Activated CD8-positive, alpha-beta T cell treated with anti-CD3 and anti-CD28 coated beads, Interleukin-2, amount 10 ng/mL, durations not matched to agents 7 days and 5 days (primary cell): Measurements from ENCODE around the gene METTL23. TPM values are rescaled to one million over a fixed set of nuclear protein-coding genes. Genes with fewer than 3 reads are reported as not detected.
"Not testable (repeated sequence)": the region's sequence is repeated elsewhere in the genome, so short reads cannot be mapped to it uniquely, and the experiment has no call there.

ENCODE experiments used
- ATAC-seq: fragments of 150-1000 bp; cut with Tn5 transposase; one replicate; pipeline ENCODE4 v1.10.0; 2021; ENCODE audit warnings: moderate library complexity
- CTCF ChIA-PET: fragments of 350-600 bp; sonication (Branson Sonifier 250); formaldehyde crosslinking; loops from one replicate; lab custom pipeline; 2021; ENCODE audit warnings: antibody characterized with exemption; lab: Charles Lee
- POLR2A ChIA-PET: fragments of 350-600 bp; sonication (Branson Sonifier 250); formaldehyde crosslinking; loops from one replicate; lab custom pipeline; 2021; ENCODE audit warnings: antibody characterized with exemption; lab: Charles Lee
- DNase-seq: peaks from one replicate; pipeline ENCODE4 v3.0.0-alpha.2; 2020
- H3K27ac Mint-ChIP-seq: one replicate; pipeline ENCODE4 v1.8.0; 2021; ENCODE audit warnings: mild to moderate bottlenecking, mixed read lengths
- H3K27me3 Mint-ChIP-seq: one replicate; pipeline ENCODE4 v1.8.0; 2021; ENCODE audit warnings: low read depth, mixed read lengths
- H3K36me3 Mint-ChIP-seq: one replicate; pipeline ENCODE4 v1.8.0; 2021; ENCODE audit warnings: low read depth, mixed read lengths
- H3K4me1 Mint-ChIP-seq: one replicate; pipeline ENCODE4 v1.8.0; 2021; ENCODE audit warnings: low read depth, mixed read lengths
- H3K4me3 Mint-ChIP-seq: one replicate; pipeline ENCODE4 v1.8.0; 2021; ENCODE audit warnings: mild to moderate bottlenecking, mixed read lengths
- H3K9me3 Mint-ChIP-seq: one replicate; pipeline ENCODE4 v1.8.0; 2022; ENCODE audit warnings: mixed read lengths; ENCODE audit not compliant: insufficient read depth
- total RNA-seq, 2 experiments: library from RNA; stranded (reverse); gene quantifications; one replicate each; pipeline ENCODE4 v1.2.3, GENCODE V29; 2021

METTL23 gene
- total RNA-seq, 2 experiments from 2014 or later: 39.6 to 44.7 TPM

DNA sequence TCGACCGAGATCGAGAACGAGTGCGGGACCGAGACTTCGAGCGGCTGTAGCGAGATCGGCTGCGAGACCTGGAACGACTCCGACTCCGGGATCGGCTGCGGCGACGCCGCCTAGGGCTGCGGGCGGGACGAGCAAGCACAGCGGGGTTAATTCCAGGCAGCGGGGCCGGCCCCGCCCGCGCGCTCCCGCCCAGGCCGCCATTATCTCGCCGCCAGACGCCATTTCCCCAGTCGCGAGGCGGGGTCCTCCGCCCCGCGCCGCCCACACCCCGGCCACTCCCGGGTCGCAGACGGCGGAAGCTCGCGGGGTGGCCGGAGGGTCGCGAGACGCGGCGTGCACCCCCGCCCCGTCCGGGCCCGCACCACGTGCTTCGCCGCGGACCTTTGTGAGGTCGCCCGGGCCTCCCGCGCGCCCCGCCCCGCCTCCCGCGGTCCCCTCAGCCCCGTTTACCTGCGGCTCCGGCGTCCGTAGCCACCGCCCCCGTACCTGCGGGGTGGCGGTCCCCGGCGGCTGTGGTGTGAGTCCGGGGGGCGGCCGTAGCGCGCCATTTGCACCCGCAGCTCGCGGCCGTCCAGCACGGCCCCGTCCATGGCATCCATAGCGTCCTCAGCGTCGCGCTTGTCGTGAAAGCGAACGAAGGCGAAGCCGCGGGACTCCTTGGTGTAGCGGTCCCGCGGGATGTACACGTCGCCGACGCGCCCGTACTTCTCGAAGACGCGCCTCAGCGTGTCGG, 9.9 kb downstream of the METTL23 start:
- peaks cover 46% of the 10 kb centered on the region for H3K4me1 Mint-ChIP-seq
- ATAC-seq: peak; percentile 17
- CTCF ChIA-PET: interaction anchor here (1.2 to 10.5 kb wide), 3 partner anchors 9 to 351 kb away, joined by 3 to 76 read pairs (median 19); partner anchors contain the start of genes JMJD6 and METTL23

DNA sequence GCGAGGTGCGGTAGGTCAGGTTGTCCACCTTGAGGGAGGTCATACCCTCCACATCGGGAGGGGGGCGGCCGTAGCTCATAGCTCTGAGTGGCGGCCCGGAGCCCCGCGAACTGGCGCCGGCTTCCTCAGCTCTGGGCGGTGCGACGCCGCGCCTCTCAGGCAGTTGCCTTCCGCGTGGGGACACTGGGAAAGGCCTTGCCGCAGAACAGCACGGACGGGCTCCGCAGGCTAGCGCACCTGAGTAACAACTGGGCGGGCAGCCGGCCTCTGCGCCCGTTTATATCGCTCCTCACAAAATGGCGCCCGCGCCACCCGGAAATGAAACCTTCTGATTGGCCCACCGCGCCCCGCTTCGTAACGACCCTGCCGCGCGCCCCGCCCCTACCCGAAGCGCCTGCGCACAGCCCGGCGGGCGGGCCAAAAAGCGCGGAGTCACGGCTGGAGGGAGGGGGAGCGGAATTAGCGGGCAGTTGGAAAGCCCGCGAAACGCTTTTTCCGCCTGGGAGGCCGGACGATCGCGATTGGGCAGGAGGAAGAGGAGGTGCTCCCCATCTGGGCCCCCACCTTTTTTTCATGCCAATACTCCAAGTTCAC, 10.5 kb downstream of the METTL23 start, which contains the start of gene SRSF2:
SRSF2 (minus strand) TSS at position 250 of the 594 bp plus-strand sequence; CDS start at position 79, 171 bp downstream.
- CTCF ChIA-PET: interaction anchor here (1.2 to 10.5 kb wide), 3 partner anchors 10 to 350 kb away, joined by 3 to 76 read pairs (median 19); partner anchors contain the start of genes JMJD6 and METTL23
- Mint-ChIP-seq H3K4me1 (peaks cover 44% of the 10 kb centered on the region), H3K4me3 (peak within 1 kb of the TSS; percentile 99), H3K9me3 (no peaks in the 10 kb centered on the region), H3K27ac (peak within 1 kb of the TSS; percentile 95), H3K36me3 (peaks cover 47% of the 10 kb centered on the region), H3K27me3 (no peaks in the 10 kb centered on the region)
- POLR2A ChIA-PET: interaction anchor here (0.7 to 7.9 kb wide), 15 partner anchors 10 to 259 kb away, joined by 3 to 160 read pairs (median 5); partner anchors contain the start of genes JMJD6 and METTL23
- ATAC-seq (peak; percentile 72), DNase-seq (peak; percentile 99)

More for the DNA sequence above, 9.9 kb downstream of the METTL23 start:
- Mint-ChIP-seq H3K27me3 (no peaks in the 10 kb centered on the region), H3K9me3 (no peaks in the 10 kb centered on the region), H3K4me3 (peak overlapping the region; percentile 99), H3K36me3 (peaks cover 48% of the 10 kb centered on the region), H3K27ac (peak overlapping the region; percentile 95)
- DNase-seq: peak; percentile 69
- POLR2A ChIA-PET: interaction anchor here (0.6 to 7.9 kb wide), 12 partner anchors 11 to 452 kb away, joined by 3 to 160 read pairs (median 6); partner anchors contain the start of genes JMJD6 and METTL23

GRCh38 chr17:76737676-76738467, 11.2 kb downstream of the METTL23 start, which contains the start of gene MFSD11:
MFSD11 (plus strand) TSS chr17:76738119; CDS start chr17:76738353, 234 bp downstream.
- H3K36me3 Mint-ChIP-seq: peaks cover 45% of the 10 kb centered on the region
- ChIA-PET POLR2A (interaction anchor here (0.7 to 7.9 kb wide), 12 partner anchors 9 to 180 kb away, joined by 3 to 160 read pairs (median 6); partner anchors contain the start of genes JMJD6 and METTL23), CTCF (interaction anchor here (1.0 to 10.5 kb wide), 8 partner anchors 9 to 349 kb away, joined by 3 to 76 read pairs (median 4); partner anchors contain the start of genes JMJD6 and METTL23)
- peak within 1 kb of the TSS; percentile 94 for H3K4me3 Mint-ChIP-seq
- no peaks in the 10 kb centered on the region for H3K9me3 Mint-ChIP-seq
- ATAC-seq (peak; percentile 56), DNase-seq (peak; percentile 92)
- peak within 1 kb of the TSS; percentile 95 for H3K27ac Mint-ChIP-seq
- no peaks in the 10 kb centered on the region for H3K27me3 Mint-ChIP-seq
- peaks cover 37% of the 10 kb centered on the region for H3K4me1 Mint-ChIP-seq

- Mint-ChIP-seq H3K27ac (peak overlapping the region; percentile 95), H3K9me3 (no peaks in the 10 kb centered on the region), H3K4me3 (peak overlapping the region; percentile 94), H3K36me3 (peaks cover 39% of the 10 kb centered on the region), H3K4me1 (peaks cover 31% of the 10 kb centered on the region), H3K27me3 (no peaks in the 10 kb centered on the region)
- DNase-seq (no peak), ATAC-seq (no peak)
- ChIA-PET POLR2A (interaction anchor here (2.1 to 7.9 kb wide), 4 partner anchors 9 to 34 kb away, joined by 13 to 160 read pairs (median 32); partner anchors contain the start of genes JMJD6 and METTL23), CTCF (interaction anchor here (0.7 to 10.5 kb wide), 8 partner anchors 8 to 114 kb away, joined by 3 to 76 read pairs (median 4); partner anchors contain the start of genes JMJD6 and METTL23)
Observed at GRCh38 chr17:76738468-76738850, 11.8 kb downstream of the METTL23 start.

GRCh38 chr17:76739568-76740115, 13.0 kb downstream of the METTL23 start:
- H3K27me3 Mint-ChIP-seq, ATAC-seq, H3K9me3 Mint-ChIP-seq, H3K4me3 Mint-ChIP-seq, H3K27ac Mint-ChIP-seq, DNase-seq: not testable (repeated sequence)
- H3K36me3 Mint-ChIP-seq: peaks cover 33% of the 10 kb centered on the region
- POLR2A ChIA-PET: interaction anchor here (4.0 to 7.9 kb wide), 2 partner anchors 13 to 14 kb away, joined by 37 to 160 read pairs; partner anchors contain the start of genes JMJD6 and METTL23
- H3K4me1 Mint-ChIP-seq: peaks cover 21% of the 10 kb centered on the region
- CTCF ChIA-PET: interaction anchor here (1.1 to 10.5 kb wide), 6 partner anchors 10 to 42 kb away, joined by 3 to 76 read pairs (median 4); partner anchors contain the start of genes JMJD6 and METTL23

DNA sequence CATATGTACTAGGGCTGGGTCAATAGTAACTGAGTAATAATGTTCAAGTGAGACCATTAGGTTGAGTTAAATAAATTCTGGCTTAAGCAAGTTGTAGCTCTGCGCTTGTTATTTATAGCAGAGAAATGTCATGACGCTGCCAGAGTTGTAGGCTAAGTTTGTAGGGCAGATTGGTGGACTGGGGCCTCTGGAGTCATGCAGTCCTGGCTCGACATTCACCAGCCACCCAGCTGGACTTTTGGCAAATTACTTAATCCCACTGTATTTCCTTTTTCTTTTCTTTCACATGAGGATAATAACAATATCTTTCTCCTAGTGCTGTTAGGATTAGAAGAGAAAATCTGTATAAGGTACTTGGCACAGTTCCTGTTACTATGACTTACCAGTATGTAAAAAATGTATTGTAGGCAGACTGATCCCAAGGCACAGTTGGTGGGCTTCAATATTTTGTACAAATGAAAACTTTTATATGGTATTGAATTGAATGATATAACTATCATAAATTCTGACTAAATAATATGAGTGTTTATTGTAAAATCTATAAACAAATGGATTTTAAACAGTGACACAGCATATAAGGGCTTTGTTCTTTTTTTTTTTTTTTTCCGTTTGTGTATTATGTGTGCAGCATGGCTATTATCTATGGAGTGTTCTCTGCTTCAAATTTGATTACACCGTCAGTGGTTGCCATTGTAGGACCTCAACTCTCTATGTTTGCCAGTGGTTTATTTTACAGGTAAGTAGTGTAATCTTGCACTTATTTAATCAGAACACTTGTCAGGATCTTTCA, 13.9 kb downstream of the METTL23 start:
- CTCF ChIA-PET: interaction anchor here (10.5 kb wide), 1 partner anchor 25 kb away, joined by 76 read pairs; no protein-coding TSS in a partner anchor
- H3K4me1 Mint-ChIP-seq: peaks cover 21% of the 10 kb centered on the region
- no peak overlapping the region for H3K27ac Mint-ChIP-seq
- H3K4me3 Mint-ChIP-seq: no peak overlapping the region
- peaks cover 31% of the 10 kb centered on the region for H3K36me3 Mint-ChIP-seq
- H3K9me3 Mint-ChIP-seq: no peaks in the 10 kb centered on the region
- ATAC-seq (no peak), DNase-seq (no peak)
- no peaks in the 10 kb centered on the region for H3K27me3 Mint-ChIP-seq
- POLR2A ChIA-PET: no interaction called here

GRCh38 chr17:76742958-76743357, 16.3 kb downstream of the METTL23 start:
- Mint-ChIP-seq H3K4me1 (peaks cover 26% of the 10 kb centered on the region), H3K36me3 (peaks cover 32% of the 10 kb centered on the region), H3K27ac (no peak overlapping the region), H3K27me3 (no peaks in the 10 kb centered on the region), H3K4me3 (no peak overlapping the region), H3K9me3 (no peaks in the 10 kb centered on the region)
- ATAC-seq (no peak), DNase-seq (no peak)
- ChIA-PET POLR2A (interaction anchor here (0.6 kb wide), 1 partner anchor 10 kb away, joined by 5 read pairs; no protein-coding TSS in a partner anchor), CTCF (interaction anchor here (0.6 to 0.7 kb wide), 2 partner anchors 28 to 318 kb away, joined by 3 read pairs; no protein-coding TSS in a partner anchor)

- POLR2A ChIA-PET: no interaction called here
- Mint-ChIP-seq H3K36me3 (peaks cover 39% of the 10 kb centered on the region), H3K27ac (no peak overlapping the region), H3K27me3 (no peaks in the 10 kb centered on the region), H3K9me3 (no peaks in the 10 kb centered on the region), H3K4me3 (no peak overlapping the region), H3K4me1 (peaks cover 11% of the 10 kb centered on the region)
- ATAC-seq: no peak
- CTCF ChIA-PET: no interaction called here
- DNase-seq: no peak
Observed at GRCh38 chr17:76744747-76745146, 18.1 kb downstream of the METTL23 start.

- H3K27me3 Mint-ChIP-seq, DNase-seq, ATAC-seq, H3K9me3 Mint-ChIP-seq, H3K4me3 Mint-ChIP-seq, H3K4me1 Mint-ChIP-seq, H3K27ac Mint-ChIP-seq: not testable (repeated sequence)
- ChIA-PET CTCF (interaction anchor here (0.8 to 1.6 kb wide), 4 partner anchors 8 to 540 kb away, joined by 3 to 5 read pairs (median 4); partner anchors contain the start of gene MFSD11), POLR2A (interaction anchor here (3.5 kb wide), 1 partner anchor 8 kb away, joined by 26 read pairs; the partner anchor contains the start of genes MFSD11 and SRSF2)
- H3K36me3 Mint-ChIP-seq: peaks cover 42% of the 10 kb centered on the region
Observed at GRCh38 chr17:76745785-76746184, 19.1 kb downstream of the METTL23 start.
